Fibroblast of upper back skin (primary cell): ENCODE data around the gene HSPA6.
"Not testable (repeated sequence)": the region's sequence is repeated elsewhere in the genome, so short reads cannot be mapped to it uniquely, and the experiment has no call there.

Experiments used
- DNase-seq: peaks from one replicate; pipeline ENCODE4 v3.0.0-alpha.2; 2013

Gene HSPA6

GRCh38 chr1:161523817-161524741, at the start of gene HSPA6:
Gene HSPA6, plus strand, starts transcription at chr1:161524540. Its CDS starts 119 bp downstream, at chr1:161524659.
- DNase-seq: peak; percentile 72

- DNase-seq: not testable (repeated sequence)
Observed at GRCh38 chr1:161477711-161478110, 46.6 kb upstream of the HSPA6 start.

- no peak for DNase-seq
Observed at GRCh38 chr1:161478985-161479384, 45.4 kb upstream of the HSPA6 start.

GRCh38 chr1:161480381-161481035, 43.8 kb upstream of the HSPA6 start:
- DNase-seq: no peak

DNA sequence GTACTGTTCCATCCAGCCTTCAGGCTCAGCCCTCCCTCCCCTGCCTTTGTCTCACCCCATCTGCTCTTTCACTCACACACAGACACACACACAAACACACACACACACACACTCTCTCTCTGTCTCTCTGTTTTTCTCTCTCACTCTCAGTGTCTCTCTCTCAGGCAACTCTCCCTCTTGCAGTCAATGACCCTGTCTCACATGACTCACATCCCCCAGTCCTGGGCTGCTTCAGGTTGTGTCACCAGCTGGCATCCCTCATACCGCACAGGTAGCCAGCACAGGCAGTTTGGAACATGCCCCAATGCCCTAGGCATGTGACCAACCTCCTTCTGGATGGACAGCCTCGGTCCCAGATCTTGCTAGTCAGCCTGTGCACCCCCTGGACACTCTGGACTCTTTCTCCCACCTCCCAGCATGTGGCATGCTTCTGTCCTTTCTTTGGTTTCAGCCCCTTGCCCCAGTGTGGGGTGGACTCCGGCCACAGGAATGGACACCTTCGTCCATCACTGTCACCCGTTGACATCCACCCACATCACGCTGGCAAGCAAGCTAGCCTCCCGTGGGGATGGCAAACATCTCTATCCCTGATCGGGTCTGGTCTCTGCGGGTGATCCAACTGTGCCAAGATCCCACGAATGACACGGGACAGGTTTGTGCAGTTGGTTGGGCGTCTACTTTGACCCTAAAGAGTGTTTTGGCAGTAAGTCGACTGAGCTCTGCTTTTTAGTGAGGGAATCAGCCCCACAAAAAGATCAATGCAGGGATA, 42.5 kb upstream of the HSPA6 start:
- no peak for DNase-seq

- DNase-seq: no peak
Observed at GRCh38 chr1:161482610-161483009, 41.7 kb upstream of the HSPA6 start.

DNA sequence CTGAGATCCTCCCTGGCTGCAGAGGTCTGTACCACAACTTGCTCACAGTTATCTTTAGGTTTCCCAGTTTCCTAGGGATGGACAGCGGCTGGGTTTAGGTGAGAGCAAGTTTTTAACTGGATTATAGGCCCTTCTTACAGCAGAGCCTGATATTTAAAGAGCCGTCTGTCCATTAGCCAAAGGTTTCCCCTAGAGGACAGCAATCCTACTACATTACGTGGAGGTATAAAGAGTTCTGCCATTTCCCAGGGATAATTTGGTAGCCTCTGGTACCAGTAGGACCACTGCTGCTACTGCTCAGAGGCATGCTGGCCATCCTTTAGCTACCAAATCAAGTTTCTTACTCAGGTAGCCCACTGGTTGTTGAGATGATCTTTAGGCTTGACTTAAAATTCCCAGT, 41.0 kb upstream of the HSPA6 start:
- no peak for DNase-seq

- DNase-seq: no peak
Observed at GRCh38 chr1:161484613-161485012, 39.7 kb upstream of the HSPA6 start.

- DNase-seq: peak; percentile 57
Observed at GRCh38 chr1:161486806-161487741, 37.3 kb upstream of the HSPA6 start.

DNA sequence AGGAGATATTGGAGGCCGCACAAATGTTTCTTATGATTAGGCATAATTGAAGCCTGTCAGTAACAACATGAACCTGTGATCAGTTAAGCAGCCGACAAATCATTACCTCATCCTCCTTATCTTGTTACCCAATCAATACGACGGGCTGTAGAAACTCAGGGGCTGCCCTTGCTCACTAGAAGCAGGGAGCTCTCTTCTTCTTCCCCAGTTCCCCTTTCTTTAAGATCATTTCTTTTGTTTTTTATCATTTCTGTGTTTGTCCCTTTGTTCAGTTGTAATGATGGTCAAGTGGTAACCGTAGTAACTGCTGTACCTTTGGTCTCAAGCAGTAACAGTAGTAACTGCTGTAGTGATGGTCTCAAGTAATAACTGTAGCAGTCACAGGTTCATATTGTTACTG, 32.9 kb upstream of the HSPA6 start:
- no peak for DNase-seq

DNA sequence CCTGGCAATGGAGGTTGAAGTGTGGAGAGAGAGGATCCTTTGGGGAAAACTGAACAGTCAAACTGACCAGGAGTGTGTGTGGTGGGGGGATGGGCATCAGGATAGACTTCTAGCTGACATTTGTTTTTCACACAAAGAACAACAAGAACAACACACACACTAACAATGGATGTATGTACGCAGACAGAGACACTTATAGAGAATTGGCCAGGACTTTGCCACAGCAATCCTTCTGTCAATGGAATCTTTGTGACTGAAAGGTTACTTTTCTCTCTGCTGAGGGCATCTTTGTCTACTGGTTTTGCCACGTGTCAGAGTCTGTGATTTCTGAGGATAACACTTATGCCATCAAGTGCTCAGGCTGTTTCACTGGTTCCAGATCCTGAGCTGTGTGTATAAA, 31.5 kb upstream of the HSPA6 start:
- DNase-seq: no peak

GRCh38 chr1:161494091-161494735, 30.1 kb upstream of the HSPA6 start:
- no peak for DNase-seq

- no peak for DNase-seq
Observed at GRCh38 chr1:161495490-161495889, 28.9 kb upstream of the HSPA6 start.

GRCh38 chr1:161497961-161498360, 26.4 kb upstream of the HSPA6 start:
- no peak for DNase-seq

DNA sequence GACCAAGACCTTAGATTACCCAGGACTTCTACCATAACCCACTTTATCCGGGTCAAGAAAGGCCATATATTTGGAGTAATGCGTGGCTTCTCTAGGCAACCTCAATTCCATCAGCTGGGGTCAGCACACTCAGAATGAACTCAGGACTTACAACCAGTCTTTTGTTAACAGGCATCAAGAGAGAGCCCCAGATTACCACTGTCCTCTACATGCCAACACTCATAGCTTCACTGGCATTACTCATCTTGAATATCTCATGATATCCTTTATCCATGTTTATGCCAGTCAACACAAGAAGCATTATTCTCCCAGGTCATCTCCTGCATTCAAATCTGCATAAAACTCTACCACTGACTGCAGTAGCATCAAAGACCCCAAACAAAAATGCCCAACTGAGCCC, 25.7 kb upstream of the HSPA6 start:
- DNase-seq: no peak

DNA sequence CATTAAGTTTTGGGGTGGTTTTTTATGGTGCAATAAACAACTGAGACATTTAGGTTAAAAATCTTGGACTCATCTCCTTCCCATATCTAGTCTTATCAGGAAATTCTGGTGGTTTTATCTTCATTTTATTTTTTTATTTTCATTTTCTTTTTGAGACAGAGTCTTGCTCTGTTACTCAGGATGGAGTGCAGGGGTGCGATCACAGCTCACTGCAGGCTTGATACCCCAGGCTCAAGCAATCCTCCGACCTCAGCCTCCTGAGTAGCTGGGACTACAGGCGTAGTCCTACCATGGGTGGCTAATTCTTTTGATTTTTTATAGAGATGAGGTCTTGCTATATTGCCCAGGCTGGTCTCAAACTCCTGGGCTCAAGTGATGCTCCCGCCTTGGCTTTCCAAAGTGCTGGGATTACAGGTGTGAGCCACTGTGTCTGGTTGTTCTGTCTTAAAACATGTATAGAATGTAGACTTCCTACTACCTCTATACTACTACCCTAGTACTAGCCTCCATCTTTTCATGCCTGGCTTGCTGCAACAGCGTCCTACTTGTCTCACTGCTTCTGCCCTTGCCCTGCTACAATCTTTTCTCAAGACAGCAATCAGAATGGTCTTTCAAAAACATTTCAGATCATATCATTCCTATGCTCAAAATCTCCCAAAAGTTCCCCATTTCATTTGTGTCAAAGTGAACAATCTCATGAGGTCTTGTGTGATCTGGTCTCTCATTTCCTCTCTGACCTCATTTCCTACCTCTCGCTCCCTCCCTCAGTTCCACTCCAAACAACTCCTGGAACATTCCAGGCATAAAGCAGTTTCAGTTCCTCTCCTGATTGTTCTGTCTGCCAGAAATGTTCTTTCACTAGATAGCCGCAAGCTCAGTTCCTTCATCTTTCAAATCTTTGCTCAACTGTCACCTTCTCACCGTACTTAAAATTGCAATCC, 25.0 kb upstream of the HSPA6 start:
- DNase-seq: no peak

GRCh38 chr1:161501234-161501633, 23.1 kb upstream of the HSPA6 start:
- no peak for DNase-seq

- DNase-seq: no peak
Observed at GRCh38 chr1:161502181-161502580, 22.2 kb upstream of the HSPA6 start.

DNA sequence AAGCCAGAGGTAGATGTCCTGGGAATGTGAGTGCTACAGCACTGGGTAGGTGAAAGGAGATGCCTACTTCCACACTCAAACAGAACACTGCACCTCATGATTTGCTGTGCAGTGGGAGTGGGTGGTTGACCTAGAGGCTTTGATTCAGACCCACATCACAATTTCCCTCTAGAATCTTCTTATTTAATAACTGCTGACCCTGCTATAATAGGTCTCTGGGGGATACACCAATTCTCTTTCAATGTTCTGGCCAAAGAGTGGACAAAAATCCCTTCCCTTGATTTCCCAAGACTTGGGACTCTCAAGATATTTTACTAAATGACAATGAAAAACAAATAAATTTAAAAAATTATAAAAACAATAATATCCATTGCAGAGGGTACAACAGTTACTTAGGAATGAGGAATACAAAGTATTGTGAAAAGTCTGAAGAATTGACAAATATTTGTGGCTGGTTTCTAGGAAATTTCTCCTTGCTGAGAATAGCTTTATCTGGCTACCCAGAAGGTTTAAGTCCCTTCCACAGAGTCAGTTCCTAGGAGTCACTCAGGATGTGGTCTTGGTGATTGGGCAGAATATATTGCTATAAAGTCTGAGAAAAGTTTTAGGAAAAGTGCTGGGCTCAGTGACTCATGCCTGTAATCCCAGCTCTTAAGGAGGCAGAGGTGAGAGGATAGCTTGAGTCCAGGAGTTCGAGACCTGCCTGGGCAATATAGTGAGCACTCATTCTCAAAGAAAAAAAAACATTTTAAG, 21.5 kb upstream of the HSPA6 start:
- DNase-seq: peak; percentile 41

DNA sequence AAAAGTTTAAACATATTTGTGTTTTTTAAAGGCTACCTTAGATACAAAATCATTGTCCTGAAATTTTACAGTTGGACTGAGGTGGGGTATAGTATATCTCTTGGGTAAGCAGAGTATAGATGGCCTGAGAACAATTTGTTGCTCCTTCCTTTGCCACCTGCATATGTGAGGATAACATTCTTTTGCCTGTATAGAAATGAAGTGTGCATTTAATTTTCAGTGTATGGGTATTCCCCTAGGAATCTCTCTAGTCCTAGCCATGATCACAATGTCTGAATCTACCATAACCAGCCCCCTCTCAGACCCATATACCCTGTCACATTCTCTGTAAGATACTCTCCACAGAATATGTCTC, 21.0 kb upstream of the HSPA6 start:
- no peak for DNase-seq
